ENCODE results near the gene PPARG. TPM values are rescaled to one million over a fixed set of nuclear protein-coding genes. Genes with fewer than 3 reads are reported as not detected.

The PPARG gene
- total RNA-seq, 1 donor from 2014 or later = 0.37 TPM

DNA sequence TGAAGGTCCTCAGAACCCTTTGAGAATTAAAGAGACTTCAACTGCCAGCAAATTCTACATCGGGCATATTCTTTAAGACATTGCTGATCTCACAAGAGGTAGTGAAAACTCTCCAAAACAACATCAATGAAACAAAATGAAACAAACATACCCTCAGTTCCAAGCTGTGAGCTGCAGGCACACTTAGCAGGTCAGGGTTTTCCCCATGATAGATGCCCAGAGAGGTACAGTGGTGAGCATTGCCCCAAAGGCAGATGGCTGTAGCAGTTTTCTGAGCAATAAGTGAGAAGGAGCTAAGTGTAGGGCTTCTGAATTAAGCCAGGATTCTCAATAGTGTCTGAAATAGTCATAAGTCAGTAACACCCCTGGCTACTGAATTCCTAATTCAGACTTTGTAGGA, 99.3 kb downstream of the PPARG start:
- Mint-ChIP-seq H3K27ac (ENCODE audit: unreplicated experiment) (no peak overlapping the region), H3K4me3 (ENCODE audit: unreplicated experiment) (no peak overlapping the region), H3K4me1 (ENCODE audit: low read depth, unreplicated experiment) (no peaks in the 10 kb centered on the region), H3K27me3 (ENCODE audit: unreplicated experiment) (no peaks in the 10 kb centered on the region), H3K36me3 (ENCODE audit: unreplicated experiment) (no peaks in the 10 kb centered on the region), H3K9me3 (ENCODE audit: unreplicated experiment) (no peaks in the 10 kb centered on the region)
- DNase-seq = no peak
- TF ChIP-seq, protein P1, sequence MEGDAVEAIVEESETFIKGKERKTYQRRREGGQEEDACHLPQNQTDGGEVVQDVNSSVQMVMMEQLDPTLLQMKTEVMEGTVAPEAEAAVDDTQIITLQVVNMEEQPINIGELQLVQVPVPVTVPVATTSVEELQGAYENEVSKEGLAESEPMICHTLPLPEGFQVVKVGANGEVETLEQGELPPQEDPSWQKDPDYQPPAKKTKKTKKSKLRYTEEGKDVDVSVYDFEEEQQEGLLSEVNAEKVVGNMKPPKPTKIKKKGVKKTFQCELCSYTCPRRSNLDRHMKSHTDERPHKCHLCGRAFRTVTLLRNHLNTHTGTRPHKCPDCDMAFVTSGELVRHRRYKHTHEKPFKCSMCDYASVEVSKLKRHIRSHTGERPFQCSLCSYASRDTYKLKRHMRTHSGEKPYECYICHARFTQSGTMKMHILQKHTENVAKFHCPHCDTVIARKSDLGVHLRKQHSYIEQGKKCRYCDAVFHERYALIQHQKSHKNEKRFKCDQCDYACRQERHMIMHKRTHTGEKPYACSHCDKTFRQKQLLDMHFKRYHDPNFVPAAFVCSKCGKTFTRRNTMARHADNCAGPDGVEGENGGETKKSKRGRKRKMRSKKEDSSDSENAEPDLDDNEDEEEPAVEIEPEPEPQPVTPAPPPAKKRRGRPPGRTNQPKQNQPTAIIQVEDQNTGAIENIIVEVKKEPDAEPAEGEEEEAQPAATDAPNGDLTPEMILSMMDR (IDR thresholded peaks at IDR 0.05; ENCODE audit: partially characterized antibody, unreplicated experiment) = no peak

DNA sequence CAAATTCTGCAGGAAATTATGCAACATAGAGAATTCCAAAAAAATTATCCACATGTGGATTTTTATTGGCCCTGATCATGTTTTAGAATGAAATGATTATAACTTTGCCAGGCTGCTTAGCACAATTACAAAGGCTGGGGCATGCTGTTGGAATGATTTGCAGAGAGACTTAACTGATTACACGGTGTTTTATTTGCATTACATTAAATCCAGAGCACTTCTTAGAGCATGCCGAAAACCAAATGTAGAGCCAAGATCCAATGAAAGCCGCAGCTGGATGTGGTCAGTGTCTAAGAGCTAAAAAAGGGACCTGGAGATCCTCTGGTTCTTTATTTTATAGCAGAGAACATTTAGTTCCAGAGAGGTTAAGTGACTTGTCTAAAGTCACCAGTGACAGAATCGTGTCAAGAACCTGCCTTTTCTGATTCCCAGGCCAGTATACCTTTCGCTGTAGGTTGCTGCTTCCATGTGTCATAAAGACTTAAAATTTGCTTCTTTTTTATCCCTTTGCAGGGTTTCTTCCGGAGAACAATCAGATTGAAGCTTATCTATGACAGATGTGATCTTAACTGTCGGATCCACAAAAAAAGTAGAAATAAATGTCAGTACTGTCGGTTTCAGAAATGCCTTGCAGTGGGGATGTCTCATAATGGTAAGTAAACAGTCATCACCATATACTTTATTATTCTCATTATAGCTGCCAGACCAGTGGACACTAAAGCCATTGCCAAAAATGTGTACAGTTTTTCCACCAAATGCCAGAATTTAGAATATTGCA, 103.4 kb downstream of the PPARG start:
- no peaks in the 10 kb centered on the region for H3K36me3 Mint-ChIP-seq (ENCODE audit: unreplicated experiment)
- no peaks in the 10 kb centered on the region for H3K9me3 Mint-ChIP-seq (ENCODE audit: unreplicated experiment)
- TF ChIP-seq, protein P1 (IDR thresholded peaks at IDR 0.05; ENCODE audit: partially characterized antibody, unreplicated experiment) = no peak
- no peaks in the 10 kb centered on the region for H3K4me1 Mint-ChIP-seq (ENCODE audit: low read depth, unreplicated experiment)
- H3K27ac Mint-ChIP-seq (ENCODE audit: unreplicated experiment) = no peak overlapping the region
- H3K4me3 Mint-ChIP-seq (ENCODE audit: unreplicated experiment) = no peak overlapping the region
- DNase-seq = no peak
- no peaks in the 10 kb centered on the region for H3K27me3 Mint-ChIP-seq (ENCODE audit: unreplicated experiment)

DNA sequence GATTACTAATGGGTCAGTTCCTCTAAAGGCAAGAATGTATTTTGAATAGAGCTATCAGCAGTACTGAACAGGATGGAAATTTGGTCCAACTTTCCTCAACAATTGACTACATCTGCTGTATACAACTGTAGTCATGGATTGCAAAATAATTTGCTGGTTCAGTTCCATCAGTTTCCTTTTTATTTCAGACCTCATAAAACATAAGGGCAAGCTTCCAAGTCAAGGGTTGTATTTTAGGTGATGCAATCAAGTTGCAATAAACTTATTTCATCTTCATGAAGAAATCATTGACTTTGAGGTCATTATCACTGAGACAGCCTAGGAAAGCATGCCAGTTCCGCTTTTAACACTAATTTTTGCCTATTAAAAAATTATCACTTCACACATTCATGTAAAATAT, 105.0 kb downstream of the PPARG start:
- DNase-seq = no peak
- H3K36me3 Mint-ChIP-seq (ENCODE audit: unreplicated experiment) = no peaks in the 10 kb centered on the region

DNA sequence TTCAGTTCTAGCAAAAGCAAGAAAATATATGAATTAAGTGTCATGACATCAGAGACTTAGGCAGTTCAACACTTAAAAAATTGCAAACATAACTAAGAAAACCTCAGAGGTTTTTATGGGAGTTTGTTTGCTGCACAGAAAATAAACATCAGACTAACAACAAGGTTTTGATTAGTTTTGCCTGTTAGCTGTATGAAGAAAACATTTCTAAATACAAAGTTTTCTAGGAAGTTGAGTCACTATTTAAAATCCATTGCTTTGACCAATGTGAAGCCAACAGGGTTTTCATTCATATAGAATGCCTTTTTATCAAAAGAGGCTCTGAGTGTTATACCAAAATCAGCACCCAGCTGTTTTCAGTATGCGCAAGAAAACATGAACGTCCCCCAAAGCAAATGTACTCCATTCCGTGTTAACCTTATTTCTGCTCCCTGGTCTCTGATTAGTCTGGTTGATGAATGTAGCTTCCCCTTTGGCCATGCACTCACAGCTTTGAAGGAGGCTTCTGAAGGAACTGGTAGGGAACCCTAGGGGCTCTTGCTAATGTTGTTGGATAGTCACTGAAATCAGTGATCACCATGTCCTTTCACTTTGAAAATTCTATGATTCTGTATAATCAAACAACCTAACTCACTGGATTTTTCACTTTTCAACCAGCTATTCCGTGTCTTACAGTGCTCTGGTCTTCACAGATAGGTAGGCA, 105.8 kb downstream of the PPARG start:
- Mint-ChIP-seq H3K4me1 (ENCODE audit: low read depth, unreplicated experiment) (peaks cover 6% of the 10 kb centered on the region), H3K27me3 (ENCODE audit: unreplicated experiment) (no peaks in the 10 kb centered on the region), H3K9me3 (ENCODE audit: unreplicated experiment) (no peaks in the 10 kb centered on the region), H3K36me3 (ENCODE audit: unreplicated experiment) (no peaks in the 10 kb centered on the region), H3K27ac (ENCODE audit: unreplicated experiment) (no peak overlapping the region), H3K4me3 (ENCODE audit: unreplicated experiment) (no peak overlapping the region)
- DNase-seq = no peak
- TF ChIP-seq, protein P1 (IDR thresholded peaks at IDR 0.05; ENCODE audit: partially characterized antibody, unreplicated experiment) = no peak

More for the DNA sequence above, 105.0 kb downstream of the PPARG start:
- Mint-ChIP-seq H3K27ac (ENCODE audit: unreplicated experiment) (no peak overlapping the region), H3K9me3 (ENCODE audit: unreplicated experiment) (no peaks in the 10 kb centered on the region), H3K4me3 (ENCODE audit: unreplicated experiment) (no peak overlapping the region), H3K27me3 (ENCODE audit: unreplicated experiment) (no peaks in the 10 kb centered on the region), H3K4me1 (ENCODE audit: low read depth, unreplicated experiment) (peaks cover 6% of the 10 kb centered on the region)
- TF ChIP-seq, protein P1 (IDR thresholded peaks at IDR 0.05; ENCODE audit: partially characterized antibody, unreplicated experiment) = no peak

All from glutamatergic neuron (in vitro differentiated cells).